Panc1 (cell line): ENCODE measurements around the gene PLET1. TPM values are rescaled to one million over a fixed set of nuclear protein-coding genes. Genes with fewer than 3 reads are reported as not detected.

Experiments used
- ATAC-seq: fragments of 200-7000 bp; cut with Tn5 transposase; 2 replicates; pipeline ENCODE4 v1.9.1; 2020; ENCODE audit warnings: mild to moderate bottlenecking, moderate library complexity
- BruUV-seq: library from RNA; stranded (reverse); fragments of 400-500 nt; replicated peaks from 2 replicates; lab custom pipeline; 2021; lab: Mats Ljungman, UMichigan
- CTCF ChIA-PET: fragments of 300-600 bp; sonication (Branson Sonifier 250); formaldehyde crosslinking; loops from one replicate; lab custom pipeline; 2022; ENCODE audit warnings: antibody characterized with exemption; lab: Charles Lee
- POLR2A ChIA-PET: fragments of 300-600 bp; sonication (Branson Sonifier 250); formaldehyde crosslinking; loops from one replicate; lab custom pipeline; 2022; ENCODE audit warnings: antibody characterized with exemption; lab: Charles Lee
- DNase-seq: peaks from one replicate; pipeline ENCODE4 v3.0.0-alpha.2; 2010; ENCODE audit warnings: low read depth, low spot score
- H3K27ac ChIP-seq: 2 replicates; pipeline ENCODE4 v1.5.1; 2011; ENCODE audit warnings: mild to moderate bottlenecking, low read length, inconsistent platforms
- H3K27me3 ChIP-seq: fragments of 200-500 bp; sonication (Bioruptor generic); 2 replicates; pipeline ENCODE4 v1.6.0; 2014; ENCODE audit warnings: low read length, inconsistent platforms; ENCODE audit not compliant: control insufficient read depth, insufficient read depth
- H3K36me3 ChIP-seq: fragments of 200-500 bp; sonication (Bioruptor generic); 2 replicates; pipeline ENCODE4 v1.5.1; 2014; ENCODE audit warnings: inconsistent platforms, mild to moderate bottlenecking, low read length, moderate library complexity; ENCODE audit not compliant: control insufficient read depth, insufficient read depth
- H3K4me1 ChIP-seq: 2 replicates; pipeline ENCODE4 v1.5.1; 2011; ENCODE audit warnings: inconsistent platforms, mild to moderate bottlenecking, low read length, moderate library complexity; ENCODE audit not compliant: control insufficient read depth, insufficient read depth
- H3K4me3 ChIP-seq, 2 experiments: 2 replicates each; pipeline ENCODE4 v1.5.1; 2011 to 2012; ENCODE audit warnings: low read depth in 2 of 2, low read length in 2 of 2, mild to moderate bottlenecking in 2 of 2, inconsistent platforms in 1 of 2, moderate library complexity in 1 of 2
- H3K9me3 ChIP-seq: fragments of 200-500 bp; sonication (Bioruptor generic); 2 replicates; pipeline ENCODE4 v1.5.1; 2014; ENCODE audit warnings: low read depth, mild to moderate bottlenecking, inconsistent platforms, low read length, moderate library complexity; ENCODE audit not compliant: control insufficient read depth, insufficient read depth
- CTCF ChIP-seq: fragments of 450-650 bp; IDR thresholded peaks from 2 replicates; pipeline ENCODE4 v1.5.1; 2017; ENCODE audit warnings: mild to moderate bottlenecking
- POLR2AphosphoS5 ChIP-seq: IDR thresholded peaks from 2 replicates; pipeline ENCODE4 v1.6.1; 2012; ENCODE audit warnings: mild to moderate bottlenecking, low read depth, low read length, moderate library complexity
- REST ChIP-seq, 2 experiments: IDR thresholded peaks; 2 replicates each; pipeline ENCODE4 v1.6.1; 2011 to 2012; ENCODE audit warnings: low read depth in 2 of 2, control low read depth in 1 of 2, low read length in 1 of 2, mild to moderate bottlenecking in 1 of 2, moderate library complexity in 1 of 2; ENCODE audit not compliant: insufficient read depth in 1 of 2
- SIN3A ChIP-seq: IDR thresholded peaks from 2 replicates; pipeline ENCODE4 v1.6.1; 2012; ENCODE audit warnings: low read depth, mild to moderate bottlenecking, low read length, moderate library complexity, borderline replicate concordance; ENCODE audit not compliant: insufficient read depth
- TCF7L2 ChIP-seq: IDR thresholded peaks from 2 replicates; pipeline ENCODE4 v1.6.1; 2011; ENCODE audit warnings: mild to moderate bottlenecking, low read depth, low read length, inconsistent platforms
- in situ Hi-C: cut with HindIII; loops from 2 replicates; pipeline ENCODE4 v1.10.0; 2016; ENCODE audit warnings: low sequenced_read_pairs, low pct_unique_long_range_greater_than_20kb
- intact Hi-C: fragments of 100-400 bp; cut with micrococcal nuclease; formaldehyde crosslinking; loops from one replicate; pipeline ENCODE4 v1.10.0; 2022; ENCODE audit not compliant: unreplicated experiment
- total RNA-seq: library from RNA; stranded (reverse); gene quantifications from one replicate; pipeline ENCODE4 v1.2.1, GENCODE V29; 2021; ENCODE audit not compliant: unreplicated experiment

Gene PLET1
- total RNA-seq, 1 experiment from 2014 or later: not detected

GRCh38 chr11:112273066-112273465 is 12.4 kb upstream of the PLET1 start:
- Histone ChIP-seq H3K4me1 (no peaks in the 10 kb centered on the region), H3K9me3 (no peaks in the 10 kb centered on the region), H3K4me3 (no peak overlapping the region), H3K27ac (no peak overlapping the region), H3K27me3 (peaks cover 2% of the 10 kb centered on the region; the same call in 1 of the 2 replicates), H3K36me3 (no peaks in the 10 kb centered on the region)
- TF ChIP-seq SIN3A (no peak), REST (IDR thresholded peaks at IDR 0.05; ENCODE audit: insufficient read depth in 1 of 2, low read depth in 2 of 2, low read length in 1 of 2) (no peak), TCF7L2 (no peak), POLR2AphosphoS5 (no peak), CTCF (no peak)
- intact Hi-C loops (no loop called here), in situ Hi-C loops (no loop called here)
- CTCF ChIA-PET: no interaction called here
- POLR2A ChIA-PET: no interaction called here
- no peak for ATAC-seq
- no TSS peak for BruUV-seq
- DNase-seq: no peak

- no peak overlapping the region for H3K27ac ChIP-seq
- no peaks in the 10 kb centered on the region for H3K27me3 ChIP-seq
- no peaks in the 10 kb centered on the region for H3K36me3 ChIP-seq
- POLR2A ChIA-PET: no interaction called here
- no peaks in the 10 kb centered on the region for H3K9me3 ChIP-seq
- in situ Hi-C loops (no loop called here), intact Hi-C loops (no loop called here)
- BruUV-seq: no TSS peak
- CTCF ChIA-PET: interaction anchor here (0.7 kb wide), 2 partner anchors 8 to 45 kb away, joined by 4 read pairs; partner anchors contain the start of gene PTS
- DNase-seq (no peak), ATAC-seq (no peak)
- TF ChIP-seq CTCF (no peak), REST (IDR thresholded peaks at IDR 0.05; ENCODE audit: insufficient read depth in 1 of 2, low read depth in 2 of 2, low read length in 1 of 2) (no peak)
- H3K4me1 ChIP-seq: no peaks in the 10 kb centered on the region
- H3K4me3 ChIP-seq: no peak overlapping the region
These were observed 10.6 kb upstream of the PLET1 start for GRCh38 chr11:112271242-112271641.
